Breast epithelium (tissue), 4 donors: ENCODE data around the gene SPATA21. TPM values are rescaled to one million over a fixed set of nuclear protein-coding genes. Genes with fewer than 3 reads are reported as not detected.
A peak's percentile ranks its signal among the peaks of the same experiment; 100 is the strongest.

ENCODE experiments used
- DNase-seq, 2 donors: peaks; one replicate each; pipeline ENCODE4 v3.0.0-alpha.2; 2019; ENCODE audit warnings: low spot score in 2 of 2
- H3K27ac ChIP-seq, 2 donors: fragments of 200-600 bp; sonication (generic) in 1 of 2; one replicate each; pipeline ENCODE4 v1.5.1; 2016 to 2019; ENCODE audit warnings: mild to moderate bottlenecking in 1 of 2
- H3K27me3 ChIP-seq, 2 donors: fragments of 200-600 bp; sonication (generic) in 1 of 2; one replicate each; pipeline versions ENCODE4 v1.5.1 to v1.6.0; 2017 to 2019; ENCODE audit warnings: control low read depth in 1 of 2, mild to moderate bottlenecking in 1 of 2
- H3K36me3 ChIP-seq: fragments of 200-600 bp; one replicate; pipeline ENCODE4 v1.5.1; 2019
- H3K4me1 ChIP-seq, 2 donors: fragments of 200-600 bp; sonication (generic); one replicate each; pipeline ENCODE4 v1.5.1; 2016 to 2019; ENCODE audit warnings: control low read depth in 1 of 2
- H3K4me3 ChIP-seq, 3 donors: fragments of 200-600 bp; sonication (generic); 1 replicate in 2 of 3; 2 replicates in 1 of 3; pipeline ENCODE4 v1.5.1; 2016 to 2019; ENCODE audit warnings: mild to moderate bottlenecking in 3 of 3, moderate library complexity in 2 of 3
- H3K9me3 ChIP-seq, 2 donors: fragments of 200-600 bp; sonication (generic) in 1 of 2; one replicate each; pipeline ENCODE4 v1.5.1; 2016 to 2019; ENCODE audit warnings: control low read depth in 1 of 2
- CTCF ChIP-seq, 3 donors: fragments of 450-650 bp; IDR thresholded peaks; one replicate each; pipeline ENCODE4 v1.5.1; 2016 to 2017; ENCODE audit warnings: antibody characterized with exemption in 3 of 3, mild to moderate bottlenecking in 3 of 3, moderate library complexity in 3 of 3
- POLR2A ChIP-seq: fragments of 450-650 bp; IDR thresholded peaks from one replicate; pipeline ENCODE4 v1.6.1; 2016; ENCODE audit warnings: antibody characterized with exemption, mild to moderate bottlenecking, moderate library complexity
- POLR2AphosphoS5 ChIP-seq, 3 donors: sonication (generic); formaldehyde crosslinking; IDR thresholded peaks; one replicate each; pipeline ENCODE4 v1.6.1; 2017; ENCODE audit warnings: antibody characterized with exemption in 3 of 3
- intact Hi-C: fragments of 100-400 bp; cut with DNase I; formaldehyde crosslinking; loops from one replicate; pipeline ENCODE4 v1.15.1; 2023; ENCODE audit warnings: low total_unique reads
- total RNA-seq, 3 donors: library from RNA; depleted of rRNA; stranded (reverse); fragments of >200 nt; gene quantifications; one replicate each; pipeline ENCODE4 v1.1.0, GENCODE V29; 2016

Gene SPATA21
- total RNA-seq, 3 donors from 2014 or later = not detected

DNA sequence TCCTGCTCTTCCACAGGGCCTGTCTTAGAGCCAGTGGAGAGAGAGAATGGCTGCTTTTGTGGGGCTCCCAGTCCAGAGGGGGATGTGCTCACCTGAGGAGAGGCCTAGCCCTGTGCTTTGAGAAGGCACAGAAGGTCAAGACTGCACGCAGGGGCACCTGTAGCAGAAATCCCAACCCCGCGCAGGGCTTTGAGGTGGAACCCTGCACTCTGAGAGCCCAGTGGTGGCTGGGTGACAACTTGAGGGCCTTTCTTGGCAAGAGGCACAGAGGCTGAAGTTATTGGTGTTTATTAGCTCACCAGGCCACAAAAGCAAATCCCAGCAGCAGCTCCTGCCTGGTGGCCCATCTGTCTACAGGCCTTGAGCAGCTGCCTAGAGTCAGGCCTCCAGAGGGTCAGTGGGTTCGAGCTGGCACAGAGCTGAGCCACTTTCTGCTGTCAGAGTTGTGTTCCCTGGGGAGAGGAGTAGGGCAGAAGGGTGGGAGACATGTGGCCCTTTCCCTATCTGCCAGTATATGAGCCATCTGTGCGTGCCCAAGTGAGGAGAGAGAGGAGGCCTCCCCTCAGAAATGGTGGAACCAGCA, 38.8 kb downstream of the SPATA21 start:
- intact Hi-C loops = no loop called here
- no peak for TF ChIP-seq POLR2AphosphoS5 (IDR thresholded peaks at IDR 0.05)
- TF ChIP-seq CTCF (IDR thresholded peaks at IDR 0.05) = no peak
- no peak for TF ChIP-seq POLR2A

GRCh38 chr1:16397120-16397519, 40.1 kb downstream of the SPATA21 start:
- intact Hi-C loops = no loop called here
- Histone ChIP-seq H3K4me1 (peaks cover 6 to 10% of the 10 kb centered on the region in 2 donors), H3K4me3 (no peak overlapping the region), H3K36me3 (no peaks in the 10 kb centered on the region), H3K27ac (peak overlapping the region in 1 of 2 donors; percentile 61), H3K9me3 (no peaks in the 10 kb centered on the region), H3K27me3 (no peaks in the 10 kb centered on the region)
- DNase-seq = no peak
- no peak for TF ChIP-seq POLR2AphosphoS5 (IDR thresholded peaks at IDR 0.05)
- TF ChIP-seq POLR2A = no peak
- no peak for TF ChIP-seq CTCF (IDR thresholded peaks at IDR 0.05)

More for the DNA sequence above, 38.8 kb downstream of the SPATA21 start:
- DNase-seq = no peak
- Histone ChIP-seq H3K27me3 (no peaks in the 10 kb centered on the region), H3K4me1 (peaks cover 0 to 5% of the 10 kb centered on the region in 2 donors), H3K4me3 (no peak overlapping the region), H3K27ac (no peak overlapping the region), H3K9me3 (no peaks in the 10 kb centered on the region), H3K36me3 (no peaks in the 10 kb centered on the region)

DNA sequence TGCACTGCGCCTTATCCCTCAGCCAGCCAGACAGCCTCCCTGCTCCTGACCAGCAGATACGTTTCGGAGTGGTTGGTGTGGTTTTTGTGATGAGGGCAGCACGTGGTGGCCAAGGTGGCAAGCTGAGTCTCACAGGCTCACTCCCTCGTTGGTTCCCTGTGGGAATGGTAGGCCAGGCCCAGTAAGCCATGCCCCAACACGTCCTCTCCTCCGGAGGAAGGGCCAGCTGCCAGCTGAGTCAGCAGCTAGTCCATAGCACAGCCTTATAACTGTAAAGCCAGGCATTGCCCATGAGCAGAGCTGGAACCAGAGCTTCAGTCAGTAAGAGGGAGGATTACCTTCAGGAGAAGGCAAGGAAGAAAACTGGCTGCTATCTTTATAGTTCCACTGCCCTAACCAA, 40.6 kb downstream of the SPATA21 start:
- DNase-seq = peak in 1 of 2 donors; percentile 30
- no peaks in the 10 kb centered on the region for H3K36me3 ChIP-seq
- peaks cover 6 to 10% of the 10 kb centered on the region in 2 donors for H3K4me1 ChIP-seq
- H3K4me3 ChIP-seq = no peak overlapping the region
- H3K9me3 ChIP-seq = no peaks in the 10 kb centered on the region
- TF ChIP-seq POLR2A (no peak), CTCF (IDR thresholded peaks at IDR 0.05) (no peak), POLR2AphosphoS5 (IDR thresholded peaks at IDR 0.05) (no peak)
- intact Hi-C loops = no loop called here
- no peaks in the 10 kb centered on the region for H3K27me3 ChIP-seq
- H3K27ac ChIP-seq = peak overlapping the region in 1 of 2 donors; percentile 61

GRCh38 chr1:16394977-16395376, 42.2 kb downstream of the SPATA21 start:
- TF ChIP-seq POLR2A = no peak
- no peak for TF ChIP-seq POLR2AphosphoS5 (IDR thresholded peaks at IDR 0.05)
- TF ChIP-seq CTCF (IDR thresholded peaks at IDR 0.05) = no peak
- no peaks in the 10 kb centered on the region for H3K9me3 ChIP-seq
- H3K27ac ChIP-seq = no peak overlapping the region
- H3K36me3 ChIP-seq = no peaks in the 10 kb centered on the region
- H3K27me3 ChIP-seq = no peaks in the 10 kb centered on the region
- H3K4me3 ChIP-seq = no peak overlapping the region
- intact Hi-C loops = no loop called here
- H3K4me1 ChIP-seq = peaks cover 6 to 10% of the 10 kb centered on the region in 2 donors
- DNase-seq = no peak

DNA sequence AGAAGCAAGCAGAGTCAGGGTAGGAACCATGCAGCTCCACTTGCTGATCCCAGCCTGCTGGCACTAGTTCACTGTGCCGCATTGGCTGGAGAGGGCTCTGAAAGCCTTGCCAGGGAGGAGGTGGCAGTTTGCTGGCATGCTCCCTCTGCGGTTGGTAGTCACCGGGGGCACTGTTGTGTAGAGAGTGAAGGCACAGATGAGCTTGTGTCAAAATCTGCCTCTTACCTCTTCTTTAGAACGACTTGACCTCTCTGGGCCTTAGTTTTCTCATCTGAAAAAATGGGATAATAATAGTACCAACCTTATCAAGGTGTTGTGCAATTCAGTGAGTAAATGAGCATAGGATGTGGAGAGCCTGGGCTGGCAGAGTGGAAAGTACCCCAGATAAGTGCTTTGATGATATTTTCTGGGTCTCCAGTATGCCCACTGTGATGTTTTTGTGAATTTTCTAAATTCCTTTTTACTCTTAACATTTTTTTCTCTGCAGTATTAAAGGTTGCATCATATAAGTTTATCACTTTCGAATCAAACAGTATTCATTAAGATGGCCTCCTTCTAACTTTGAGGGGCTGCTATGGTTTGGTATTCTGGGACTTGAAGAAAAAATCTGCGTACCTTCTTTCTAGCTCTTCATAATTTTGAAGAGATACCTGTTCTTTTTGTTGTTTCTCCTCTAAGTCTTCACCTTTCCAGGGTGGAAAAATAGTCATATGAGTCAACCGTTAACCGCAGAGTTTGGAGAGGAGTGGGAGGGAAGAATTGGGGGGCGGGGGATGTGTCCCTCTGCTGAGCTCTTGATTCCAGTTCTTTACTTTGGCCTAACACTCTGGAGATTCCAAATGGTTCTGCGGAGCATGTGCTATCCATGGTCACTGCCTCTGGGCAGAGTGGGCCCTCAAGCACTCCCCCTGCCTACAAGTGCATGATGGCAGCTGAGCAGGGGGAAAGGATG, 43.4 kb downstream of the SPATA21 start:
- peak in 1 of 2 donors; percentile 24 for DNase-seq
- H3K4me1 ChIP-seq = peaks cover 6 to 10% of the 10 kb centered on the region in 2 donors

More for the DNA sequence above, 43.4 kb downstream of the SPATA21 start:
- no peaks in the 10 kb centered on the region for H3K36me3 ChIP-seq
- no peaks in the 10 kb centered on the region for H3K27me3 ChIP-seq
- H3K27ac ChIP-seq = peak overlapping the region in 1 of 2 donors; percentile 9
- no peaks in the 10 kb centered on the region for H3K9me3 ChIP-seq
- no peak for TF ChIP-seq POLR2AphosphoS5 (IDR thresholded peaks at IDR 0.05)
- no peak for TF ChIP-seq POLR2A
- TF ChIP-seq CTCF (IDR thresholded peaks at IDR 0.05) = no peak
- intact Hi-C loops = no loop called here
- H3K4me3 ChIP-seq = peak overlapping the region in 1 of 3 donors; percentile 36
